Measurements from ENCODE around the gene CCDC126.
A peak's percentile ranks its signal among the peaks of the same experiment; 100 is the strongest.

Gene CCDC126

GRCh38 chr7:23662124-23662983 lies 65.2 kb downstream of the CCDC126 start:
- Histone ChIP-seq H3K79me2 (no peaks in the 10 kb centered on the region), H2AFZ (no peak overlapping the region), H3K9ac (no peak overlapping the region), H3K9me3 (ENCODE audit: control insufficient read depth, low read length) (no peaks in the 10 kb centered on the region), H3K27ac (no peak overlapping the region), H3K36me3 (ENCODE audit: control insufficient read depth, insufficient read depth, low read length) (no peaks in the 10 kb centered on the region), H3K27me3 (ENCODE audit: control insufficient read depth, insufficient read depth, low read length) (no peaks in the 10 kb centered on the region), H3K4me3 (ENCODE audit: low read depth, low read length) (no peak overlapping the region), H3K4me1 (no peaks in the 10 kb centered on the region), H3K4me2 (ENCODE audit: low read length) (no peak overlapping the region)
- TF ChIP-seq CTCF (IDR thresholded peaks at IDR 0.05): no peak

DNA sequence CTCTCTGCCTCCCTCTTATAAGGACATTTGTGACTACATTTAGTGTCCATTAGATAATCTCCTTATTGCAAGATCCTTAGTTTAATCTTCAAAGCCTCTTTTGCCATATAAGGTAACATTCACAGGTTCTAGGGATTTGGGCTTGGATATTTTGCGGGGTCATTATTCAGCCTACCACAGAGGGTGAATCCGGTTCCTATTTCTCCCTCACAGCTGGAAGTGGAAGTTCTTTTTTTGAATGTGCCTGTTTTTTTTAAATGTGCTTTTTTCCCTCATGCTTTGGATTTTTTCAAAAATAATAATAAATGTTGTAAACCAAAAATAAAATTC lies 65.8 kb downstream of the CCDC126 start:
- Histone ChIP-seq H3K9me3 (ENCODE audit: control insufficient read depth, low read length) (no peaks in the 10 kb centered on the region), H3K4me2 (ENCODE audit: low read length) (no peak overlapping the region), H3K4me1 (no peaks in the 10 kb centered on the region), H3K4me3 (ENCODE audit: low read depth, low read length) (no peak overlapping the region), H3K27me3 (ENCODE audit: control insufficient read depth, insufficient read depth, low read length) (no peaks in the 10 kb centered on the region), H3K79me2 (no peaks in the 10 kb centered on the region), H3K27ac (no peak overlapping the region), H2AFZ (no peak overlapping the region), H3K36me3 (ENCODE audit: control insufficient read depth, insufficient read depth, low read length) (no peaks in the 10 kb centered on the region), H3K9ac (no peak overlapping the region)
- TF ChIP-seq CTCF (IDR thresholded peaks at IDR 0.05): no peak

GRCh38 chr7:23664122-23664521 lies 66.9 kb downstream of the CCDC126 start:
- Histone ChIP-seq H3K27me3 (ENCODE audit: control insufficient read depth, insufficient read depth, low read length) (no peaks in the 10 kb centered on the region), H3K4me1 (no peaks in the 10 kb centered on the region), H3K4me2 (ENCODE audit: low read length) (no peak overlapping the region), H3K9me3 (ENCODE audit: control insufficient read depth, low read length) (no peaks in the 10 kb centered on the region), H3K36me3 (ENCODE audit: control insufficient read depth, insufficient read depth, low read length) (no peaks in the 10 kb centered on the region), H2AFZ (no peak overlapping the region), H3K9ac (no peak overlapping the region), H3K27ac (no peak overlapping the region), H3K79me2 (no peaks in the 10 kb centered on the region), H3K4me3 (ENCODE audit: low read depth, low read length) (no peak overlapping the region)
- no peak for TF ChIP-seq CTCF (IDR thresholded peaks at IDR 0.05)

GRCh38 chr7:23672033-23672432 lies 74.9 kb downstream of the CCDC126 start:
- no peak overlapping the region for H2AFZ ChIP-seq
- H3K27me3 ChIP-seq (ENCODE audit: control insufficient read depth, insufficient read depth, low read length): no peaks in the 10 kb centered on the region
- H3K36me3 ChIP-seq (ENCODE audit: control insufficient read depth, insufficient read depth, low read length): no peaks in the 10 kb centered on the region
- H3K4me2 ChIP-seq (ENCODE audit: low read length): no peak overlapping the region
- H3K4me1 ChIP-seq: no peaks in the 10 kb centered on the region
- no peak overlapping the region for H3K4me3 ChIP-seq (ENCODE audit: low read depth, low read length)
- TF ChIP-seq CTCF (IDR thresholded peaks at IDR 0.05): no peak
- H3K9ac ChIP-seq: no peak overlapping the region
- no peaks in the 10 kb centered on the region for H3K79me2 ChIP-seq
- no peak overlapping the region for H3K27ac ChIP-seq
- H3K9me3 ChIP-seq (ENCODE audit: control insufficient read depth, low read length): no peaks in the 10 kb centered on the region

DNA sequence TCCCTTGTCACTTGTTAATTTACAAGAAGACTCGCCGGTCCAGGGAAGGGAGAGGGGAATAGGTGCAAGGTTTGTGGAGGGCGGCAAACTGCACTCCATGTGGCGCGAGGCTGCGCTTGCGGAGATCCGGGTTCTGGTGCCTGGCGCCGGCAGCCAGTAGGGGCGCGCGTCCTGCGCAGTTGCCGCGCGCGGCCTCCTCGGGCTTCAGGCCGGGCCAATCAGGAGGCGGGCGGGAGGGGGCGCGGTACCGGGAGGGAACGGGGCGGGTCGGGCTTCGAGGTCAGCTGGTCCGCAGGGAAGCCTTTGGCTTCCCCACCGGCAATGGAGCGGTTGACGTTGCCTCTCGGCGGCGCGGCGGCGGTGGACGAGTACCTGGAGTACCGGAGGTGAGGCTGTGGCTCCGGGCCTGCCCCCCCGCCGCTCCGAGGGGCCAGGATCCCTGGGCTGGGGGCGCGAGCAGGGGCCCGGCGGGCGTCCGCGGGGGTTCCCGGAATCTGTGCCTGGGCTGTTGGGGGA lies 82.8 kb downstream of the CCDC126 start, which contains the start of gene FAM221A:
TSS of gene FAM221A (plus strand) at position 302 of the 516 bp plus-strand sequence. CDS start at position 322, 20 bp downstream.
- Histone ChIP-seq H3K9me3 (ENCODE audit: control insufficient read depth, low read length) (no peaks in the 10 kb centered on the region), H3K9ac (peak within 1 kb of the TSS; percentile 73), H3K4me2 (ENCODE audit: low read length) (peak within 1 kb of the TSS; percentile 97), H2AFZ (peak within 1 kb of the TSS; percentile 98), H3K27ac (peak within 1 kb of the TSS; percentile 63), H3K4me1 (peaks cover 4% of the 10 kb centered on the region), H3K36me3 (ENCODE audit: control insufficient read depth, insufficient read depth, low read length) (no peaks in the 10 kb centered on the region), H3K27me3 (ENCODE audit: control insufficient read depth, insufficient read depth, low read length) (no peaks in the 10 kb centered on the region), H3K79me2 (no peaks in the 10 kb centered on the region), H3K4me3 (ENCODE audit: low read depth, low read length) (peak within 1 kb of the TSS; percentile 87)
- TF ChIP-seq CTCF (IDR thresholded peaks at IDR 0.05): peak; percentile 86

All from parathyroid adenoma (tissue), 2 donors.